ENCODE measurements around the gene MBNL1. TPM values are rescaled to one million over a fixed set of nuclear protein-coding genes. Genes with fewer than 3 reads are reported as not detected.

The MBNL1 gene
- total RNA-seq, 1 experiment from 2014 or later, result 117 TPM

DNA sequence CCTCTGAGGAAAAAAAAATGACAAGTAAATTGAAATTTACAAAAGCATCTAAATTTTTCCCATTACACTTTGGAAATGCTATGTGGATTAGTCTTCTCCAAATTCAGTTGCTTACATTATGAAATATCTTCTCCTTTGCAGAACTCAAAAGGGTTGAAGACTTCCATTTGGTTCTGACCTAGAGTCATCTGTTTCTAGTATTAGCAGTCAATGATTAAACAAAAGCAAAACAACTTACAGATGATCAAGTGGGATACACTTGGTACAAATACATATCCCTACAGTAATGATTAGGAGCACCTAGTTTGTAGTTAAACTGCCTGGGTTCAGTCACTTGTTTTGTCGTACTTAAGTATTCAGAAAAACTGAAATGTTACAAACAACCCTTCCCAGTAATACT is 136.2 kb downstream of the MBNL1 start:
- CTCF ChIA-PET, result no interaction called here
- no peak overlapping the region for H3K27ac ChIP-seq (ENCODE audit: low read depth, low read length, poor library complexity, severe bottlenecking)
- H3K27me3 ChIP-seq (replicated peaks; ENCODE audit: insufficient read depth, low read depth, low read length, poor library complexity), result no peaks in the 10 kb centered on the region
- TF ChIP-seq, protein P1, sequence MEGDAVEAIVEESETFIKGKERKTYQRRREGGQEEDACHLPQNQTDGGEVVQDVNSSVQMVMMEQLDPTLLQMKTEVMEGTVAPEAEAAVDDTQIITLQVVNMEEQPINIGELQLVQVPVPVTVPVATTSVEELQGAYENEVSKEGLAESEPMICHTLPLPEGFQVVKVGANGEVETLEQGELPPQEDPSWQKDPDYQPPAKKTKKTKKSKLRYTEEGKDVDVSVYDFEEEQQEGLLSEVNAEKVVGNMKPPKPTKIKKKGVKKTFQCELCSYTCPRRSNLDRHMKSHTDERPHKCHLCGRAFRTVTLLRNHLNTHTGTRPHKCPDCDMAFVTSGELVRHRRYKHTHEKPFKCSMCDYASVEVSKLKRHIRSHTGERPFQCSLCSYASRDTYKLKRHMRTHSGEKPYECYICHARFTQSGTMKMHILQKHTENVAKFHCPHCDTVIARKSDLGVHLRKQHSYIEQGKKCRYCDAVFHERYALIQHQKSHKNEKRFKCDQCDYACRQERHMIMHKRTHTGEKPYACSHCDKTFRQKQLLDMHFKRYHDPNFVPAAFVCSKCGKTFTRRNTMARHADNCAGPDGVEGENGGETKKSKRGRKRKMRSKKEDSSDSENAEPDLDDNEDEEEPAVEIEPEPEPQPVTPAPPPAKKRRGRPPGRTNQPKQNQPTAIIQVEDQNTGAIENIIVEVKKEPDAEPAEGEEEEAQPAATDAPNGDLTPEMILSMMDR (conservative IDR thresholded peaks at IDR 0.05; ENCODE audit: low read depth, low read length), result no peak
- TF ChIP-seq EZH2 (IDR thresholded peaks at IDR 0.05; ENCODE audit: borderline replicate concordance, low read depth, low read length, poor library complexity, severe bottlenecking), result no peak
- POLR2A ChIA-PET (ENCODE audit: low non-redundant PET), result no interaction called here
- no peak overlapping the region for H3K4me3 ChIP-seq (ENCODE audit: low read depth, low read length, poor library complexity, severe bottlenecking)
- BruUV-seq (replicated peaks), result no TSS peak
- peaks cover 35% of the 10 kb centered on the region for H3K4me1 ChIP-seq (ENCODE audit: insufficient read depth, low read length, poor library complexity, severe bottlenecking)
- H3K9me3 ChIP-seq (ENCODE audit: low read depth, low read length, poor library complexity, severe bottlenecking), result no peaks in the 10 kb centered on the region
- no peak for DNase-seq (ENCODE audit: low spot score)
- no peaks in the 10 kb centered on the region for H3K36me3 ChIP-seq (ENCODE audit: insufficient read depth, low read length, poor library complexity, severe bottlenecking)
- intact Hi-C loops (cut with micrococcal nuclease; ENCODE audit: unreplicated experiment), result no loop called here

DNA sequence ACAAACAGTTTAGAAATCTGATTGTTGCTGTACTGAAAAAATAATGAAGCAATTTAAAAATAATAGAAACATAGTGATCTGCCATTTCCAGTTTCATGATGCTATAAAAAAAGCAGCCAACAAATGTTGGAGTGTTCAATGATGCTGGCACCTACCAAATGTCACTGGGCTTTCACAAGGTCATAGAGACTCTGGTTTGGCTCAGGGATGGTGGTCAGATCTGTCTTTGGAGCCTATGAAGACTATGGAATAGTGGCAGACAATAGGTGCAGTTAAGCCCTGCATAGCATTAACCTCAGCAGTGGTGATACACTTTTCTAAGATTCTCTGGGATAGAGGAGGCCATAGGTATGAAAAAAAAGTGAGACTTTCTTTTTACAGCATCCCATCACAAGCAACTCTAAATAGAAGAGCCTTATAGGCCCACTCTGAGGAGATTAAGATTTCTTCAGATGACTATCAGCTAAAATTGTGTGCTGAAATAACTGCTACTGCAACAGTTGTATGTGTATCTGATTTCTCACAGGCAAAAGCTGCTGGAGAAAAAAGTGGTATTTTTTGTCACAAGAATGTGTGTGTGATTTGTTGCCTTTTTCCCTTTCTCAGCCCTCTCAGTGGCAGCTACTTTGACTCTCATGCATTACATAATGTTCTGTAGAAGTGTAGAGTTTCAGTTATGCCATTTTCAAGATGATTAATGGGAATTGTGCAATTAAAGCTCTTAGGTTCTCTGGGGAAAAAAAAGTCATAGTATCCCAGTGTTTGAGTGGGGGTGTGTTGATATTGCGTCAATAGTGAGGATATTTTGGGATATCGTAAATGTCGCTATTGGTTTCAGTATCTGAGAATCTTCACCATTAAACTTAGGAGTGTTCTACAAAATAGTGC is 137.4 kb downstream of the MBNL1 start:
- Histone ChIP-seq H3K36me3 (ENCODE audit: insufficient read depth, low read length, poor library complexity, severe bottlenecking) (no peaks in the 10 kb centered on the region), H3K27me3 (replicated peaks; ENCODE audit: insufficient read depth, low read depth, low read length, poor library complexity) (no peaks in the 10 kb centered on the region), H3K4me1 (ENCODE audit: insufficient read depth, low read length, poor library complexity, severe bottlenecking) (peaks cover 35% of the 10 kb centered on the region), H3K27ac (ENCODE audit: low read depth, low read length, poor library complexity, severe bottlenecking) (peak overlapping the region; percentile 38), H3K9me3 (ENCODE audit: low read depth, low read length, poor library complexity, severe bottlenecking) (no peaks in the 10 kb centered on the region), H3K4me3 (ENCODE audit: low read depth, low read length, poor library complexity, severe bottlenecking) (peak overlapping the region; percentile 29)
- no TSS peak for BruUV-seq (replicated peaks)
- intact Hi-C loops (cut with micrococcal nuclease; ENCODE audit: unreplicated experiment), result no loop called here
- peak; percentile 80 for DNase-seq (ENCODE audit: low spot score)
- POLR2A ChIA-PET (ENCODE audit: low non-redundant PET), result no interaction called here
- TF ChIP-seq EZH2 (IDR thresholded peaks at IDR 0.05; ENCODE audit: borderline replicate concordance, low read depth, low read length, poor library complexity, severe bottlenecking), result no peak
- TF ChIP-seq, protein P1 (conservative IDR thresholded peaks at IDR 0.05; ENCODE audit: low read depth, low read length), result no peak
- CTCF ChIA-PET, result no interaction called here

GRCh38 chr3:152413240-152413639 is 144.5 kb downstream of the MBNL1 start:
- Histone ChIP-seq H3K4me1 (ENCODE audit: insufficient read depth, low read length, poor library complexity, severe bottlenecking) (no peaks in the 10 kb centered on the region), H3K4me3 (ENCODE audit: low read depth, low read length, poor library complexity, severe bottlenecking) (no peak overlapping the region), H3K36me3 (ENCODE audit: insufficient read depth, low read length, poor library complexity, severe bottlenecking) (peaks cover 6% of the 10 kb centered on the region), H3K27me3 (replicated peaks; ENCODE audit: insufficient read depth, low read depth, low read length, poor library complexity) (no peaks in the 10 kb centered on the region), H3K9me3 (ENCODE audit: low read depth, low read length, poor library complexity, severe bottlenecking) (no peaks in the 10 kb centered on the region), H3K27ac (ENCODE audit: low read depth, low read length, poor library complexity, severe bottlenecking) (no peak overlapping the region)
- no TSS peak for BruUV-seq (replicated peaks)
- ChIA-PET POLR2A (ENCODE audit: low non-redundant PET) (no interaction called here), CTCF (no interaction called here)
- no peak for DNase-seq (ENCODE audit: low spot score)
- TF ChIP-seq, protein P1 (conservative IDR thresholded peaks at IDR 0.05; ENCODE audit: low read depth, low read length), result no peak
- TF ChIP-seq EZH2 (IDR thresholded peaks at IDR 0.05; ENCODE audit: borderline replicate concordance, low read depth, low read length, poor library complexity, severe bottlenecking), result no peak
- intact Hi-C loops (cut with micrococcal nuclease; ENCODE audit: unreplicated experiment), result no loop called here
